CD4-positive, alpha-beta memory T cell (primary cell): Measurements from ENCODE around the gene IQCM. TPM values are rescaled to one million over a fixed set of nuclear protein-coding genes. Genes with fewer than 3 reads are reported as not detected.
A peak's percentile ranks its signal among the peaks of the same experiment; 100 is the strongest.

Experiments used
- CTCF ChIA-PET: fragments of 350-600 bp; sonication (Branson Sonifier 250); formaldehyde crosslinking; loops from one replicate; lab custom pipeline; 2021; ENCODE audit warnings: inconsistent platforms; ENCODE audit not compliant: partially characterized antibody; lab: Charles Lee
- POLR2A ChIA-PET: fragments of 350-600 bp; sonication (Branson Sonifier 250); formaldehyde crosslinking; loops from one replicate; lab custom pipeline; 2021; ENCODE audit not compliant: partially characterized antibody; lab: Charles Lee
- DNase-seq, 5 donors: peaks; one replicate each; pipeline versions ENCODE4 v3.0.0 to v3.0.0-alpha.2; 2020 to 2022; ENCODE audit warnings: mixed read lengths in 1 of 5
- H3K27ac ChIP-seq: one replicate; pipeline ENCODE4 v1.7.0; 2013; ENCODE audit warnings: low read depth, low read length
- H3K27me3 ChIP-seq: 2 replicates; pipeline ENCODE4 v1.7.0; 2013; ENCODE audit warnings: mild to moderate bottlenecking, low read length, moderate library complexity; ENCODE audit not compliant: insufficient read depth
- H3K36me3 ChIP-seq: 2 replicates; pipeline ENCODE4 v1.7.0; 2013; ENCODE audit warnings: mild to moderate bottlenecking, low read length, moderate library complexity; ENCODE audit not compliant: insufficient read depth
- H3K4me1 ChIP-seq: 2 replicates; pipeline ENCODE4 v1.7.0; 2013; ENCODE audit warnings: mild to moderate bottlenecking, low read length, moderate library complexity; ENCODE audit not compliant: insufficient read depth
- H3K4me3 ChIP-seq, 2 donors: one replicate each; pipeline ENCODE4 v1.7.0; 2013; ENCODE audit warnings: low read length in 2 of 2, mild to moderate bottlenecking in 1 of 2
- H3K9me3 ChIP-seq, 2 donors: one replicate each; pipeline ENCODE4 v1.7.0; 2013; ENCODE audit warnings: low read length in 2 of 2, control low read depth in 1 of 2; ENCODE audit not compliant: control insufficient read depth in 1 of 2
- H3K27ac Mint-ChIP-seq, 7 donors: one replicate each; pipeline ENCODE4 v1.8.0; 2020 to 2021; ENCODE audit warnings: mixed read lengths in 7 of 7, mild to moderate bottlenecking in 6 of 7, inconsistent platforms in 3 of 7, moderate library complexity in 3 of 7
- H3K27me3 Mint-ChIP-seq, 2 donors: one replicate each; pipeline ENCODE4 v1.8.0; 2020 to 2021; ENCODE audit warnings: mixed read lengths in 2 of 2
- H3K36me3 Mint-ChIP-seq, 2 donors: one replicate each; pipeline ENCODE4 v1.8.0; 2020 to 2021; ENCODE audit warnings: mixed read lengths in 2 of 2, inconsistent platforms in 1 of 2, mild to moderate bottlenecking in 1 of 2
- H3K4me1 Mint-ChIP-seq, 4 donors: one replicate each; pipeline ENCODE4 v1.8.0; 2020 to 2021; ENCODE audit warnings: mixed read lengths in 4 of 4, mild to moderate bottlenecking in 1 of 4
- H3K4me3 Mint-ChIP-seq, 8 donors: one replicate each; pipeline ENCODE4 v1.8.0; 2020 to 2021; ENCODE audit warnings: mixed read lengths in 8 of 8, mild to moderate bottlenecking in 7 of 8, moderate library complexity in 6 of 8, inconsistent platforms in 3 of 8
- H3K9me3 Mint-ChIP-seq, 8 donors: one replicate each; pipeline ENCODE4 v1.8.0; 2020 to 2021; ENCODE audit warnings: mixed read lengths in 8 of 8, mild to moderate bottlenecking in 5 of 8, inconsistent platforms in 3 of 8, moderate library complexity in 1 of 8
- intact Hi-C: fragments of 100-400 bp; cut with micrococcal nuclease; formaldehyde crosslinking; loops from one replicate; pipeline ENCODE4 v1.15.1; 2023
- polyA plus RNA-seq, 2 donors: library from polyadenylated mRNA; unstranded; fragments of 300-500 nt; fragmentation: Illumina TruSeq; gene quantifications; one replicate each; pipeline ENCODE4 v1.2.3, GENCODE V29; 2021
- total RNA-seq, 2 experiments: library from RNA; stranded (reverse); gene quantifications; one replicate each; pipeline ENCODE4 v1.2.3, GENCODE V29; 2021

Gene IQCM
- total and polyA plus RNA-seq, 4 experiments from 2014 or later, result not detected

- no peak overlapping the region for H3K4me3 Mint-ChIP-seq
- Histone ChIP-seq H3K9me3 (no peaks in the 10 kb centered on the region), H3K27ac (no peak overlapping the region), H3K36me3 (no peaks in the 10 kb centered on the region), H3K27me3 (no peaks in the 10 kb centered on the region), H3K4me1 (no peaks in the 10 kb centered on the region), H3K4me3 (no peak overlapping the region)
- H3K9me3 Mint-ChIP-seq, result peaks cover 0 to 4% (median 0%) of the 10 kb centered on the region in 8 donors
- H3K36me3 Mint-ChIP-seq, result no peaks in the 10 kb centered on the region
- ChIA-PET CTCF (no interaction called here), POLR2A (no interaction called here)
- no peak for DNase-seq
- no peak overlapping the region for H3K27ac Mint-ChIP-seq
- H3K27me3 Mint-ChIP-seq, result no peaks in the 10 kb centered on the region
- intact Hi-C loops, result no loop called here
- H3K4me1 Mint-ChIP-seq, result no peaks in the 10 kb centered on the region
Measured at GRCh38 chr4:149749784-149750183, 65.9 kb downstream of the IQCM start.

- intact Hi-C loops, result no loop called here
- H3K27me3 ChIP-seq, result no peaks in the 10 kb centered on the region
- H3K4me1 ChIP-seq, result no peaks in the 10 kb centered on the region
- H3K4me3 Mint-ChIP-seq, result no peak overlapping the region
- H3K27me3 Mint-ChIP-seq, result no peaks in the 10 kb centered on the region
- H3K9me3 ChIP-seq, result no peaks in the 10 kb centered on the region
- H3K4me3 ChIP-seq, result no peak overlapping the region
- no peaks in the 10 kb centered on the region for H3K4me1 Mint-ChIP-seq
- no peak overlapping the region for H3K27ac Mint-ChIP-seq
- no peak for DNase-seq
- H3K36me3 Mint-ChIP-seq, result no peaks in the 10 kb centered on the region
- H3K9me3 Mint-ChIP-seq, result peaks cover 0 to 4% (median 0%) of the 10 kb centered on the region in 8 donors
- H3K27ac ChIP-seq, result no peak overlapping the region
- CTCF ChIA-PET, result no interaction called here
- no peaks in the 10 kb centered on the region for H3K36me3 ChIP-seq
- POLR2A ChIA-PET, result no interaction called here
Measured at GRCh38 chr4:149747646-149748045, 68.0 kb downstream of the IQCM start.

GRCh38 chr4:149746276-149746675, 69.4 kb downstream of the IQCM start:
- no peaks in the 10 kb centered on the region for H3K36me3 Mint-ChIP-seq
- no peaks in the 10 kb centered on the region for H3K27me3 Mint-ChIP-seq
- POLR2A ChIA-PET, result no interaction called here
- no peaks in the 10 kb centered on the region for H3K4me1 Mint-ChIP-seq
- no peak for DNase-seq
- no peaks in the 10 kb centered on the region for H3K9me3 Mint-ChIP-seq
- H3K27me3 ChIP-seq, result no peaks in the 10 kb centered on the region
- CTCF ChIA-PET, result no interaction called here
- no peak overlapping the region for H3K4me3 ChIP-seq
- H3K36me3 ChIP-seq, result no peaks in the 10 kb centered on the region
- H3K4me1 ChIP-seq, result no peaks in the 10 kb centered on the region
- H3K4me3 Mint-ChIP-seq, result no peak overlapping the region
- intact Hi-C loops, result no loop called here
- H3K27ac Mint-ChIP-seq, result no peak overlapping the region
- H3K27ac ChIP-seq, result no peak overlapping the region
- H3K9me3 ChIP-seq, result no peaks in the 10 kb centered on the region

GRCh38 chr4:149741186-149741831, 74.3 kb downstream of the IQCM start:
- Histone ChIP-seq H3K27me3 (no peaks in the 10 kb centered on the region), H3K4me1 (no peaks in the 10 kb centered on the region), H3K4me3 (no peak overlapping the region), H3K9me3 (no peaks in the 10 kb centered on the region), H3K36me3 (no peaks in the 10 kb centered on the region), H3K27ac (no peak overlapping the region)
- Mint-ChIP-seq H3K27me3 (no peaks in the 10 kb centered on the region), H3K4me3 (no peak overlapping the region), H3K27ac (no peak overlapping the region), H3K36me3 (no peaks in the 10 kb centered on the region), H3K4me1 (no peaks in the 10 kb centered on the region), H3K9me3 (peaks cover 0 to 2% (median 0%) of the 10 kb centered on the region in 8 donors)
- ChIA-PET CTCF (no interaction called here), POLR2A (no interaction called here)
- no peak for DNase-seq
- intact Hi-C loops, result no loop called here

- DNase-seq, result no peak
- H3K9me3 Mint-ChIP-seq, result peaks cover 0 to 2% (median 0%) of the 10 kb centered on the region in 8 donors
- H3K4me1 Mint-ChIP-seq, result no peaks in the 10 kb centered on the region
- Histone ChIP-seq H3K36me3 (no peaks in the 10 kb centered on the region), H3K4me3 (no peak overlapping the region), H3K27ac (no peak overlapping the region), H3K4me1 (no peaks in the 10 kb centered on the region), H3K27me3 (no peaks in the 10 kb centered on the region), H3K9me3 (no peaks in the 10 kb centered on the region)
- CTCF ChIA-PET, result no interaction called here
- H3K4me3 Mint-ChIP-seq, result no peak overlapping the region
- POLR2A ChIA-PET, result no interaction called here
- H3K27ac Mint-ChIP-seq, result no peak overlapping the region
- intact Hi-C loops, result no loop called here
- H3K36me3 Mint-ChIP-seq, result no peaks in the 10 kb centered on the region
- peaks cover 0 to 1% of the 10 kb centered on the region in 2 donors for H3K27me3 Mint-ChIP-seq
Measured at GRCh38 chr4:149738156-149738555, 77.5 kb downstream of the IQCM start.

- Histone ChIP-seq H3K9me3 (no peaks in the 10 kb centered on the region), H3K4me1 (no peaks in the 10 kb centered on the region), H3K4me3 (no peak overlapping the region), H3K27me3 (no peaks in the 10 kb centered on the region), H3K27ac (no peak overlapping the region), H3K36me3 (no peaks in the 10 kb centered on the region)
- H3K36me3 Mint-ChIP-seq, result no peaks in the 10 kb centered on the region
- ChIA-PET POLR2A (no interaction called here), CTCF (no interaction called here)
- H3K4me3 Mint-ChIP-seq, result no peak overlapping the region
- H3K27me3 Mint-ChIP-seq, result peaks cover 0 to 5% of the 10 kb centered on the region in 2 donors
- intact Hi-C loops, result no loop called here
- no peaks in the 10 kb centered on the region for H3K4me1 Mint-ChIP-seq
- H3K27ac Mint-ChIP-seq, result no peak overlapping the region
- peaks cover 0 to 2% (median 0%) of the 10 kb centered on the region in 8 donors for H3K9me3 Mint-ChIP-seq
- peak in 1 of 5 donors; percentile 30 for DNase-seq
Measured at GRCh38 chr4:149735796-149736195, 79.8 kb downstream of the IQCM start.

GRCh38 chr4:149728444-149728843, 87.2 kb downstream of the IQCM start:
- Histone ChIP-seq H3K9me3 (no peaks in the 10 kb centered on the region), H3K4me3 (no peak overlapping the region), H3K27ac (no peak overlapping the region), H3K36me3 (no peaks in the 10 kb centered on the region), H3K4me1 (no peaks in the 10 kb centered on the region), H3K27me3 (no peaks in the 10 kb centered on the region)
- ChIA-PET POLR2A (no interaction called here), CTCF (interaction anchor here (0.9 kb wide), 1 partner anchor 10 kb away, joined by 3 read pairs; no protein-coding TSS in a partner anchor)
- H3K4me1 Mint-ChIP-seq, result no peaks in the 10 kb centered on the region
- H3K27ac Mint-ChIP-seq, result no peak overlapping the region
- intact Hi-C loops, result no loop called here
- H3K9me3 Mint-ChIP-seq, result peaks cover 0 to 2% (median 0%) of the 10 kb centered on the region in 8 donors
- H3K27me3 Mint-ChIP-seq, result peaks cover 0 to 4% of the 10 kb centered on the region in 2 donors
- H3K36me3 Mint-ChIP-seq, result no peaks in the 10 kb centered on the region
- no peak for DNase-seq
- no peak overlapping the region for H3K4me3 Mint-ChIP-seq
